GM12864 (cell line): ENCODE measurements around the gene AP4M1.

Experiments
- DNase-seq: peaks from one replicate; pipeline ENCODE4 v3.0.0-alpha.2; 2011; ENCODE audit warnings: low read depth
- H3K4me3 ChIP-seq: 2 replicates; pipeline ENCODE4 v1.5.1; 2011; ENCODE audit warnings: mild to moderate bottlenecking, low read depth, low read length, control low read depth
- TF ChIP-seq, protein P1 (sequence below): IDR thresholded peaks from 2 replicates; pipeline ENCODE4 v1.5.1; 2011; ENCODE audit warnings: low read depth, mild to moderate bottlenecking, moderate library complexity, low read length, control low read depth, inconsistent platforms; ENCODE audit errors: missing control alignments

Gene AP4M1

DNA sequence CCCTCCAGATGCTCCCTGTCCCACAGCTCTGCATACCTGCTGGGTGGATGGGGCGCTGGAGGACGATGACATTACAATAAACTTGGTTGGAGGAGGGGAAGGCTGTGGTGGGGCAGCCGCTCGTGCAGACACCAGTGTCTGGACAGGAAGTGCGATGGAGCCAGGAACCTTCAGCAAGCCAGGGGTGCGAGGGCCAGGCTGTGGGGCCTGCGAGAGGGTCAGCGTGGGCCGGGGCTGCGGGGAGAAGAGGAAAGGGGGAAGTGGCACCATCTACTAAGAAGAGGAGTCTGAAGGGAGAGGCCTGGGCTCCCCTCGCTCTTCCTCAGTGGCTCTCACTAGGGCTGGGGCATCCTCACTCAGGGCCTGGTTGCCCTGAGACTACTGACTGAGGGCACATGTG lies 6.4 kb downstream of the AP4M1 start:
- no peak for DNase-seq
- TF ChIP-seq, protein P1, sequence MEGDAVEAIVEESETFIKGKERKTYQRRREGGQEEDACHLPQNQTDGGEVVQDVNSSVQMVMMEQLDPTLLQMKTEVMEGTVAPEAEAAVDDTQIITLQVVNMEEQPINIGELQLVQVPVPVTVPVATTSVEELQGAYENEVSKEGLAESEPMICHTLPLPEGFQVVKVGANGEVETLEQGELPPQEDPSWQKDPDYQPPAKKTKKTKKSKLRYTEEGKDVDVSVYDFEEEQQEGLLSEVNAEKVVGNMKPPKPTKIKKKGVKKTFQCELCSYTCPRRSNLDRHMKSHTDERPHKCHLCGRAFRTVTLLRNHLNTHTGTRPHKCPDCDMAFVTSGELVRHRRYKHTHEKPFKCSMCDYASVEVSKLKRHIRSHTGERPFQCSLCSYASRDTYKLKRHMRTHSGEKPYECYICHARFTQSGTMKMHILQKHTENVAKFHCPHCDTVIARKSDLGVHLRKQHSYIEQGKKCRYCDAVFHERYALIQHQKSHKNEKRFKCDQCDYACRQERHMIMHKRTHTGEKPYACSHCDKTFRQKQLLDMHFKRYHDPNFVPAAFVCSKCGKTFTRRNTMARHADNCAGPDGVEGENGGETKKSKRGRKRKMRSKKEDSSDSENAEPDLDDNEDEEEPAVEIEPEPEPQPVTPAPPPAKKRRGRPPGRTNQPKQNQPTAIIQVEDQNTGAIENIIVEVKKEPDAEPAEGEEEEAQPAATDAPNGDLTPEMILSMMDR, result no peak
- H3K4me3 ChIP-seq, result no peak overlapping the region

GRCh38 chr7:100109521-100110163 lies 8.2 kb downstream of the AP4M1 start:
- TF ChIP-seq, protein P1, result no peak
- H3K4me3 ChIP-seq, result no peak overlapping the region
- no peak for DNase-seq

GRCh38 chr7:100111156-100111555 lies 9.7 kb downstream of the AP4M1 start:
- H3K4me3 ChIP-seq, result no peak overlapping the region
- TF ChIP-seq, protein P1, result no peak
- DNase-seq, result no peak

- H3K4me3 ChIP-seq, result no peak overlapping the region
- TF ChIP-seq, protein P1, result peak; percentile 5
- no peak for DNase-seq
Observed at GRCh38 chr7:100111914-100112313, 10.5 kb downstream of the AP4M1 start.

- TF ChIP-seq, protein P1, result no peak
- H3K4me3 ChIP-seq, result no peak overlapping the region
- no peak for DNase-seq
Observed at GRCh38 chr7:100115026-100115425, 13.6 kb downstream of the AP4M1 start.

GRCh38 chr7:100118388-100119071 lies 17.1 kb downstream of the AP4M1 start:
- TF ChIP-seq, protein P1, result no peak
- DNase-seq, result no peak
- peak overlapping the region; percentile 71 for H3K4me3 ChIP-seq
